H7 (cell line): ENCODE data around the gene ASPN. TPM values are rescaled to one million over a fixed set of nuclear protein-coding genes. Genes with fewer than 3 reads are reported as not detected.

ENCODE experiments used
- DNase-seq: peaks from one replicate; pipeline ENCODE4 v3.0.0; 2012
- H3K27me3 ChIP-seq: 2 replicates; pipeline ENCODE4 v1.6.0; 2011; ENCODE audit warnings: mild to moderate bottlenecking, low read length; ENCODE audit not compliant: control insufficient read depth, insufficient read depth
- H3K36me3 ChIP-seq: replicated peaks from 2 replicates; pipeline ENCODE4 v1.5.1; 2011; ENCODE audit warnings: low read length; ENCODE audit not compliant: control insufficient read depth, insufficient read depth
- H3K4me3 ChIP-seq: 2 replicates; pipeline ENCODE4 v1.5.1; 2011; ENCODE audit warnings: low read depth, mild to moderate bottlenecking, control low read depth, low read length, moderate library complexity; ENCODE audit not compliant: insufficient read depth
- total RNA-seq: library from RNA; depleted of rRNA; stranded (reverse); fragments of >200 nt; shearing (Covaris generic); gene quantifications from 2 replicates; pipeline ENCODE4 v1.2.3, GENCODE V29; 2014; rRNA removed

The ASPN gene
- not detected in 2 replicates for total RNA-seq

DNA sequence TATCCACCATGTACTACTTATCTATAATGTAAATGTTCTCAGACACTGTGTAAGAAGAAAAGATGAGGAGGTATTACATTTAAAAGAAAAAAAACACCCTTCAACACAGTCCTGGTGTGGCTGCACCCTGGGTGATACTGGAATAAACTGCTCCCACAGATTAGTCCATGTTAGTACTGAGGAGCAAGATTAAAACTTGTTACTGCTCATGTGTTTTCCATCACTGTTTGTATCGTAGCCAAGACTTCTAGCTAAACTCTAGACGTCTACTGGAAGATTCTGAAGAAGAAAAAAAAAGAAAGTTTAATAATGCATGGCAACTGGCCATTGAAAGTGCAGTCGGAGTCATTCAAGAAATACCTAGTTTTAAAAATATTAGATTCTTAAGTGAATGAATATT, at the start of gene ASPN:
Gene ASPN (minus strand): TSS at position 178 of the 400 bp plus-strand sequence.
- H3K4me3 ChIP-seq: no peak within 1 kb of the TSS
- no peak for DNase-seq
- H3K36me3 ChIP-seq: no peaks in the 10 kb centered on the region
- H3K27me3 ChIP-seq: no peaks in the 10 kb centered on the region

GRCh38 chr9:92530893-92531292, 48.6 kb upstream of the ASPN start:
- Histone ChIP-seq H3K36me3 (no peaks in the 10 kb centered on the region), H3K4me3 (no peak overlapping the region), H3K27me3 (no peaks in the 10 kb centered on the region)

GRCh38 chr9:92529124-92529523, 46.8 kb upstream of the ASPN start:
- H3K36me3 ChIP-seq: no peaks in the 10 kb centered on the region
- no peak for DNase-seq
- no peak overlapping the region for H3K4me3 ChIP-seq
- H3K27me3 ChIP-seq: no peaks in the 10 kb centered on the region

More at GRCh38 chr9:92530893-92531292, 48.6 kb upstream of the ASPN start:
- DNase-seq: no peak

- no peak for DNase-seq
- H3K36me3 ChIP-seq: no peaks in the 10 kb centered on the region
- H3K4me3 ChIP-seq: no peak overlapping the region
- H3K27me3 ChIP-seq: no peaks in the 10 kb centered on the region
Measured at GRCh38 chr9:92528522-92528849, 46.2 kb upstream of the ASPN start.

GRCh38 chr9:92527832-92528521, 45.7 kb upstream of the ASPN start:
- Histone ChIP-seq H3K4me3 (no peak overlapping the region), H3K36me3 (no peaks in the 10 kb centered on the region), H3K27me3 (no peaks in the 10 kb centered on the region)
- no peak for DNase-seq

DNA sequence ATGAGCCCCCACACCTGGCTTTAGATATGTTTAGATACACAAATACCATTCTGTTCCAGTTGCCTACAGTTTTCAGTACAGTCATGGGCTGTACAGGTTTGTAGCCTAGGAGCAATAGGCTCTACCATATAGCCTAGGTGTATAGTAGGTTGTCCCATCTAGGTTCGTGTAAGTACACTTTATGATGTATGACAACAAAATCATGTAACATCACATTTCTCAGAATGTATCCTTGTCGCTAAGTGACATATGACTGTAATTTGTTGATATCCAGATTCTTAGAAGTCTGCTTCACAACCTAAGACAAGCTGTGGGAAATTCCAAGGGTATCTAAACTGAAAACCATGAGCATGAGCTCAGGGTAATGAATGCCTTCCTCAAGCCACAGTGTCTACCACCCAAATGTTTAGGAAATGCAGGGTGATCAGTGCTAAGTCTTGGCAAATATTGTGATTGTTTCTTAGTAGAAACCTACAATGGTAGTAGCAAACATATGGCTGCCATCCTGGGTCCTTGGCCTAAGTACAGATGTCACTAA, 45.1 kb upstream of the ASPN start:
- no peak for DNase-seq
- Histone ChIP-seq H3K27me3 (no peaks in the 10 kb centered on the region), H3K36me3 (no peaks in the 10 kb centered on the region), H3K4me3 (no peak overlapping the region)

DNA sequence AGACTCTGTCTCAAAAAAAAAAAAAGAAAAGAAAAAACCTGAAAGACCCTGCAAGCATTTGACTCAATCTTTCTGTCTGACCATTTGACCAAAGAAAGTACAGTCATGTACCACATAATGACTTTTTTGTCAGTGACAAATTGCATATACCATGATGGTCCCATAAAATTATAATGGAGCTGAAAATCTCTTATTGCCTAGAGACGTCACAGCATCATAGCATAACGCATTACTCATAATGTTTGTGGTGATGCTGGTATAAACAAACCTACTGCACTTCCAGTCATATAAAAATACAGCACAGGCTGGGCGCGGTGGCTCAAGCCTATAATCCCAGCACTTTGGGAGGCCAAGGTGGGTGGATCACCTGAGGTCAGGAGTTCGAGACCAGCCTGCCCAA, 43.0 kb upstream of the ASPN start:
- DNase-seq: no peak
- Histone ChIP-seq H3K4me3 (no peak overlapping the region), H3K36me3 (no peaks in the 10 kb centered on the region), H3K27me3 (no peaks in the 10 kb centered on the region)

- Histone ChIP-seq H3K27me3 (no peaks in the 10 kb centered on the region), H3K4me3 (no peak overlapping the region), H3K36me3 (no peaks in the 10 kb centered on the region)
- no peak for DNase-seq
Measured at GRCh38 chr9:92524881-92525280, 42.6 kb upstream of the ASPN start.

- Histone ChIP-seq H3K4me3 (no peak overlapping the region), H3K36me3 (no peaks in the 10 kb centered on the region), H3K27me3 (no peaks in the 10 kb centered on the region)
- no peak for DNase-seq
Measured at GRCh38 chr9:92522983-92523970, 41.0 kb upstream of the ASPN start.

DNA sequence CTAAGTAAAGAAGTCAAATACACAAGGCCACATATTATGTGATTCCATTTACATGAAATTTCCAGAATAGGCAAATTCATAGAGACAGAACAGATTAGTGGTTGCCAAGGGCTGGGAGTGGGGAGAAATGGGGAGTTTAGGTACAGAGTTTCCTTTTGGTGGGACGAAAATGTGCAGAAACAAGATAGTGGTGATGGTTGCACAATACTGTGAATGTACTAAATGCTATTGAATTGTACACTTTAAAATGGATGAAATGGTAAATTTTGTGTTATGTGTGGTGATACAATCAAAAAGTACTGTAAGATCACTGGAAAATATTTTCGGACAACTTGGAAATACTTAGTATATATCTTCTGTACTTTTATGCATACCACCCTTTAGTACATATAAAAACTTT, 38.5 kb upstream of the ASPN start:
- no peaks in the 10 kb centered on the region for H3K27me3 ChIP-seq
- no peak overlapping the region for H3K4me3 ChIP-seq
- no peaks in the 10 kb centered on the region for H3K36me3 ChIP-seq
- no peak for DNase-seq

DNA sequence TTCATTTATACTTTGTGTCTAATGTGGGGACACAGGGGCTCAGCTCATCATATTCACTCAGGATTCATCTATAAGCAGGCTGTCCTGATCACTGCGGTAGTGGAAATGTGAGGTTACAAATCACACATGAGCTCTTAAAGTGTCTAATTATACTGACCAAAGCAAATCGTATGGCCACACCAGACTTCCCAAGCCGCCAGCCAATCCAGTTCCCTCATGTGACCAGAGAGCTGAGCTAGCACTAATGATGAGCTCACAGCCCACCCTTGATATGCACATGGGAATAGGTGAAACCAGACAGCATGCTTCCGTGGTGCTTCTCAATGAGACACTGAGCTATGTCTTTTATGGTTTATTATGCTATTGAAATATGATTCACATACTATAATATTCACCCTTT, 35.9 kb upstream of the ASPN start:
- DNase-seq: no peak
- no peaks in the 10 kb centered on the region for H3K36me3 ChIP-seq
- H3K27me3 ChIP-seq: no peaks in the 10 kb centered on the region
- no peak overlapping the region for H3K4me3 ChIP-seq

GRCh38 chr9:92517046-92517445, 34.7 kb upstream of the ASPN start:
- Histone ChIP-seq H3K4me3 (no peak overlapping the region), H3K27me3 (no peaks in the 10 kb centered on the region), H3K36me3 (no peaks in the 10 kb centered on the region)
- DNase-seq: peak; percentile 30

DNA sequence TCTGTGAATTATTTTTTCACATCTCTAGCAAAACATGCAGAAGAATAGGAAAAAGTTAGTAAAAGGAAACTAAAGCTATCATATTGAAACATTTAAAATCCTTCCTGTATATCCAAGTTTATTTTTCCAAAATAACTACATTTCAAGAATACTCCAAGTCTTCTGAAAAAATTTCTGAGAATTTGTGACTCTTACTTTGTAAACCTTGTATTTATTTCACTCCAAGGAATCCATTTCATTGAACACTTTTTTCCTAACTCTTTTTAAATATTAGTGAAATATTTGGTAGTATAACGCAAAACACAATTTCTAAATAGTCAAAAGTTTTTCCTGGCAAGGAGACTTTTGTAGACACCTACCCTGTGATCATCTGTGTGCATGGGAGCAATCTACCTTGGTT, 34.2 kb upstream of the ASPN start:
- H3K36me3 ChIP-seq: no peaks in the 10 kb centered on the region
- H3K27me3 ChIP-seq: no peaks in the 10 kb centered on the region
- no peak for DNase-seq
- no peak overlapping the region for H3K4me3 ChIP-seq

DNA sequence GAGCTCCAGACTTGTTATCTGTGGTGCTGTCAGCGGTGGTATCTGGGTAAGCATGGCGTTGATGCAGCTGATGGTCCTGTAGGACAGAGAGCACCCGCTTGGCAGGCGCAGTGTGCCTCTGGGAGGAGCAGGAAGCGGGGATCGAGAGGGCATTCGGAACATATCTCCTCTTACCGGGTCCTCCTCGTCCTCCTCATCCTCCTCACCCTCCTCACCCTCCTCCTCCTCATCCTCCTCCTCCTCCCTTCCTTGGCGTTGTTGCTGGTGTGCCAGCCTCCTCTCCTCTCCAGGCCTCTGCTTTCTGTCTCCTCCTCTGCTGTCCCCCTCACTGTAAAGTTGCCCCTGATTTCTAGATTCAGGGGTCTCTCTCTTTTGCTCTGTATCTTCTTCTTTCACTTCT, 32.3 kb upstream of the ASPN start:
- DNase-seq: no peak

DNA sequence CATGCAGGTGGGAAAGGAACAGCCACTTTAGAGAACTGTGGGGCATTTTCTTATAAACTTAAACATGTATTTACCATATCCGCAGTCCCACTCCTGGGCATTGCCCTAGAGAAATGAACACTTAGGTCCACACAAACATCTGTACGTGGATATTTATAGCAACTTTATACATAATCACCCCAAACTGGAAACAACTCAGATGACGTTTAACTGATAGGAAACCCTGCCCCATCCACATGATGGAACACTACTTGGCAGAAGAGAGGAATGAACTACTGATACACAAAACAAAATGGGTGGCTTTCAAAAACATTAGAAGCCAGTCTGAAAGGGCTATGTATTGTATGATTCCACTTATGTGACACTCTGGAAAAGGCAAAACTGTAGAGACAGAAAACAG, 31.0 kb upstream of the ASPN start:
- H3K27me3 ChIP-seq: no peaks in the 10 kb centered on the region
- H3K36me3 ChIP-seq: no peaks in the 10 kb centered on the region
- no peak overlapping the region for H3K4me3 ChIP-seq
- DNase-seq: no peak

More for the DNA sequence above, 32.3 kb upstream of the ASPN start:
- no peaks in the 10 kb centered on the region for H3K36me3 ChIP-seq
- no peak overlapping the region for H3K4me3 ChIP-seq
- no peaks in the 10 kb centered on the region for H3K27me3 ChIP-seq
